Measurements from ENCODE around the gene PSMB10.
A peak's percentile ranks its signal among the peaks of the same experiment; 100 is the strongest.
"Not testable (repeated sequence)": the region's sequence is repeated elsewhere in the genome, so short reads cannot be mapped to it uniquely, and the experiment has no call there.

PSMB10 gene

GRCh38 chr16:67936124-67936879, at the start of gene PSMB10:
Gene PSMB10 (minus strand): TSS chr16:67936850. CDS start chr16:67936749, 101 bp downstream.
- Mint-ChIP-seq H3K4me1 (peaks cover 53% of the 10 kb centered on the region), H3K36me3 (peaks cover 59% of the 10 kb centered on the region), H3K9me3 (no peaks in the 10 kb centered on the region)

GRCh38 chr16:67982011-67982696, 45.5 kb upstream of the PSMB10 start:
- Mint-ChIP-seq H3K4me1 (peaks cover 35% of the 10 kb centered on the region), H3K9me3 (no peaks in the 10 kb centered on the region), H3K27me3 (no peaks in the 10 kb centered on the region), H3K27ac (peak overlapping the region; percentile 80), H3K36me3 (no peaks in the 10 kb centered on the region), H3K4me3 (no peak overlapping the region)
- no peak for ATAC-seq

More at GRCh38 chr16:67936124-67936879, at the start of gene PSMB10:
- Mint-ChIP-seq H3K27me3 (no peaks in the 10 kb centered on the region), H3K4me3 (peak within 1 kb of the TSS; percentile 100), H3K27ac (peak within 1 kb of the TSS; percentile 99)
- ATAC-seq, result peak; percentile 21

GRCh38 chr16:67979955-67980678, 43.5 kb upstream of the PSMB10 start, which contains the start of gene DPEP3:
Gene DPEP3 (minus strand): TSS chr16:67980499. CDS start chr16:67980380, 119 bp downstream.
- H3K9me3 Mint-ChIP-seq, result no peaks in the 10 kb centered on the region
- H3K4me3 Mint-ChIP-seq, result no peak within 1 kb of the TSS
- H3K27me3 Mint-ChIP-seq, result no peaks in the 10 kb centered on the region
- no peaks in the 10 kb centered on the region for H3K36me3 Mint-ChIP-seq
- no peak for ATAC-seq
- H3K27ac Mint-ChIP-seq, result peak within 1 kb of the TSS; percentile 18
- peaks cover 49% of the 10 kb centered on the region for H3K4me1 Mint-ChIP-seq

- Mint-ChIP-seq H3K4me1 (peaks cover 27% of the 10 kb centered on the region), H3K9me3 (no peaks in the 10 kb centered on the region), H3K27me3 (no peaks in the 10 kb centered on the region), H3K27ac (no peak overlapping the region), H3K36me3 (no peaks in the 10 kb centered on the region), H3K4me3 (no peak overlapping the region)
- ATAC-seq, result no peak
Measured at GRCh38 chr16:67977469-67978227, 41.0 kb upstream of the PSMB10 start.

GRCh38 chr16:67977005-67977404, 40.4 kb upstream of the PSMB10 start:
- no peaks in the 10 kb centered on the region for H3K36me3 Mint-ChIP-seq
- ATAC-seq, result no peak
- no peaks in the 10 kb centered on the region for H3K9me3 Mint-ChIP-seq
- peaks cover 23% of the 10 kb centered on the region for H3K4me1 Mint-ChIP-seq
- peak overlapping the region; percentile 83 for H3K27ac Mint-ChIP-seq
- H3K27me3 Mint-ChIP-seq, result no peaks in the 10 kb centered on the region
- no peak overlapping the region for H3K4me3 Mint-ChIP-seq

GRCh38 chr16:67976205-67976604, 39.6 kb upstream of the PSMB10 start:
- Mint-ChIP-seq H3K9me3 (no peaks in the 10 kb centered on the region), H3K27ac (peak overlapping the region; percentile 83), H3K4me1 (peaks cover 23% of the 10 kb centered on the region), H3K4me3 (no peak overlapping the region), H3K27me3 (no peaks in the 10 kb centered on the region), H3K36me3 (no peaks in the 10 kb centered on the region)
- no peak for ATAC-seq

- H3K9me3 Mint-ChIP-seq, result no peaks in the 10 kb centered on the region
- ATAC-seq, result peak; percentile 75
- no peaks in the 10 kb centered on the region for H3K27me3 Mint-ChIP-seq
- no peak overlapping the region for H3K4me3 Mint-ChIP-seq
- H3K36me3 Mint-ChIP-seq, result no peaks in the 10 kb centered on the region
- peak overlapping the region; percentile 83 for H3K27ac Mint-ChIP-seq
- peaks cover 23% of the 10 kb centered on the region for H3K4me1 Mint-ChIP-seq
Measured at GRCh38 chr16:67975321-67976105, 38.9 kb upstream of the PSMB10 start.

GRCh38 chr16:67972285-67972684, 35.6 kb upstream of the PSMB10 start:
- H3K36me3 Mint-ChIP-seq, ATAC-seq, H3K27me3 Mint-ChIP-seq: not testable (repeated sequence)

GRCh38 chr16:67971111-67971510, 34.5 kb upstream of the PSMB10 start:
- ATAC-seq, result no peak
- H3K36me3 Mint-ChIP-seq, result no peaks in the 10 kb centered on the region
- H3K27me3 Mint-ChIP-seq, result no peaks in the 10 kb centered on the region
- no peaks in the 10 kb centered on the region for H3K9me3 Mint-ChIP-seq
- H3K4me3 Mint-ChIP-seq, result no peak overlapping the region
- no peak overlapping the region for H3K27ac Mint-ChIP-seq
- peaks cover 42% of the 10 kb centered on the region for H3K4me1 Mint-ChIP-seq

More at GRCh38 chr16:67972285-67972684, 35.6 kb upstream of the PSMB10 start:
- peaks cover 36% of the 10 kb centered on the region for H3K4me1 Mint-ChIP-seq
- not testable (repeated sequence) for H3K4me3 Mint-ChIP-seq, H3K9me3 Mint-ChIP-seq, H3K27ac Mint-ChIP-seq

- peaks cover 46% of the 10 kb centered on the region for H3K4me1 Mint-ChIP-seq
- no peaks in the 10 kb centered on the region for H3K9me3 Mint-ChIP-seq
- no peak for ATAC-seq
Measured at GRCh38 chr16:67969254-67970039, 32.8 kb upstream of the PSMB10 start.

GRCh38 chr16:67968400-67969253, 32.0 kb upstream of the PSMB10 start, which contains the start of gene SLC12A4:
Gene SLC12A4 (minus strand): TSS chr16:67968637. CDS start chr16:67968553, 84 bp downstream.
- Mint-ChIP-seq H3K4me3 (peak within 1 kb of the TSS; percentile 98), H3K27ac (peak within 1 kb of the TSS; percentile 84), H3K36me3 (no peaks in the 10 kb centered on the region), H3K9me3 (no peaks in the 10 kb centered on the region), H3K4me1 (peaks cover 46% of the 10 kb centered on the region), H3K27me3 (no peaks in the 10 kb centered on the region)
- ATAC-seq, result peak; percentile 92

More at GRCh38 chr16:67969254-67970039, 32.8 kb upstream of the PSMB10 start:
- Mint-ChIP-seq H3K27ac (peak overlapping the region; percentile 84), H3K4me3 (peak overlapping the region; percentile 98), H3K27me3 (no peaks in the 10 kb centered on the region), H3K36me3 (no peaks in the 10 kb centered on the region)

- Mint-ChIP-seq H3K36me3 (peaks cover 2% of the 10 kb centered on the region), H3K4me1 (peaks cover 48% of the 10 kb centered on the region), H3K27ac (peak overlapping the region; percentile 84), H3K4me3 (peak overlapping the region; percentile 98), H3K27me3 (no peaks in the 10 kb centered on the region), H3K9me3 (no peaks in the 10 kb centered on the region)
- peak; percentile 60 for ATAC-seq
Measured at GRCh38 chr16:67967958-67968399, 31.3 kb upstream of the PSMB10 start.

All from stimulated activated memory B cell treated with anti-CD40 and anti-IgM and Interleukin-4, amounts not matched to agents 10 μg/mL and 1 μg/mL and 100 μg/mL, for 72 hours (primary cell).